ENCODE measurements around the gene SSTR4.

The SSTR4 gene

DNA sequence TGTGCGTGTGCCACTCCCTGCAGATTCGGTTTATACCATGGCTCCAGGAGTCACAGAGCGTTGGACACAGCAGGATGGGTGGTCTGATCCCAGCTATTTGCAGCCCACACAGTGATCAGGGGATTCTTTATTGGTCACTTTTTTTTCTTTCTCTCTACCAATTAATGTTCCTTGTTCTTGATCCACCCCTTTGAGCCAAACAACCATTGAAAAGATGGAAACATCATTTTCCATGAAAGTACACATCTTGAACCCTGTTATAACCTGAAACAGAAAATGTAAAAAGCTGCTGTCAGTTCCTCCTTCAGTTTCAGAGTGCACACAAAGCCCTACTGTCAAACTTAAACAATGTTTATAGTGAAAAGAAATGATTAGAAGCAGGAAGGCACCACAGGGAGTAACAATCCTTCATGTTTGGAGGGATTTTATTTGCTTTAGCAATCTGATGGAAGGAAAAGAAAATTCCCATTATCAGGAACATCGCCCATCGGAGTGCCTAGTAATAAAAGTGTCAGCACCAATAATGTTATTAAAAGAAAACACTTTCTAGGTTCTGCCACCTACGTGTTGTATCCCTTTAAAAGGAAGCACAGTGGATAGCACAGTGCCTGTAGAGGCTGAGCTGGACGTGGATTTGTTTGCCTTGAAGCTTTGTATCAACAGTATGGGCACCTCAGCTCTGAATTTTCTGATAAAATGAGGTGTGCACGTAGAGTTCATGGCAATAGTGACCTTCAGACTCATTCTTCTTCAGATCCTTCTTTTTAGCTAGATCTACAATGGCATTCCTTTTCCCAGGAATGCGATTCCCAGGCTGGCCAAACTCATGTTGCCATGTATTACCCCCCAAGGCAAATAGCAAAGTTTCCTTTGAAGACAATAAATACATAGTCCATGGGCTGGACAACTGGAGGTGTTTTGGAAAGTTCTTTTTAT, 30.4 kb downstream of the SSTR4 start:
- TF ChIP-seq, protein P1, sequence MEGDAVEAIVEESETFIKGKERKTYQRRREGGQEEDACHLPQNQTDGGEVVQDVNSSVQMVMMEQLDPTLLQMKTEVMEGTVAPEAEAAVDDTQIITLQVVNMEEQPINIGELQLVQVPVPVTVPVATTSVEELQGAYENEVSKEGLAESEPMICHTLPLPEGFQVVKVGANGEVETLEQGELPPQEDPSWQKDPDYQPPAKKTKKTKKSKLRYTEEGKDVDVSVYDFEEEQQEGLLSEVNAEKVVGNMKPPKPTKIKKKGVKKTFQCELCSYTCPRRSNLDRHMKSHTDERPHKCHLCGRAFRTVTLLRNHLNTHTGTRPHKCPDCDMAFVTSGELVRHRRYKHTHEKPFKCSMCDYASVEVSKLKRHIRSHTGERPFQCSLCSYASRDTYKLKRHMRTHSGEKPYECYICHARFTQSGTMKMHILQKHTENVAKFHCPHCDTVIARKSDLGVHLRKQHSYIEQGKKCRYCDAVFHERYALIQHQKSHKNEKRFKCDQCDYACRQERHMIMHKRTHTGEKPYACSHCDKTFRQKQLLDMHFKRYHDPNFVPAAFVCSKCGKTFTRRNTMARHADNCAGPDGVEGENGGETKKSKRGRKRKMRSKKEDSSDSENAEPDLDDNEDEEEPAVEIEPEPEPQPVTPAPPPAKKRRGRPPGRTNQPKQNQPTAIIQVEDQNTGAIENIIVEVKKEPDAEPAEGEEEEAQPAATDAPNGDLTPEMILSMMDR (IDR thresholded peaks at IDR 0.05; ENCODE audit: low read depth, low read length), result no peak
- no peak overlapping the region for H3K4me3 ChIP-seq (ENCODE audit: low read depth, low read length)

GRCh38 chr20:23066772-23067171, 31.7 kb downstream of the SSTR4 start:
- H3K4me3 ChIP-seq (ENCODE audit: low read depth, low read length), result no peak overlapping the region
- TF ChIP-seq, protein P1 (IDR thresholded peaks at IDR 0.05; ENCODE audit: low read depth, low read length), result no peak

DNA sequence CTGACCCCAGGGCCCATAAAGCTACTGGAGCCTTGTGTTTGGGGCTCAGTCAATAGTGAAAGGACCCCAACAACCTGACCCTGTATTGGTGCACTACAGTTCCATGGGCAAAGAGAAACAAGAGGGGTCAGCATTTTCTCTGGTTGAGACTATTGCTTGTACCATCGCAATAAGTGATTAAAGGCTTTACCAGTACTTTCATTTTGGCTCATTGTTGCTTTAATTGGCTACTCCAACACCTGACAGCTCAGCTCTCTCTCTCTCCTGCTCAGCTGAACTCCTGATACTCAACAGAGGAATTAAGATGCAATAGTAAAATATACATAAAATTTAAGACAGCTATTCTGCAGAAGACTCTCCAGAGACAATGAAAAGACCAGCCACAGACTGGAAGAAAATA, 33.2 kb downstream of the SSTR4 start:
- no peak overlapping the region for H3K4me3 ChIP-seq (ENCODE audit: low read depth, low read length)

GRCh38 chr20:23069108-23069507, 34.0 kb downstream of the SSTR4 start:
- TF ChIP-seq, protein P1 (IDR thresholded peaks at IDR 0.05; ENCODE audit: low read depth, low read length), result no peak
- H3K4me3 ChIP-seq (ENCODE audit: low read depth, low read length), result no peak overlapping the region

More for the DNA sequence above, 33.2 kb downstream of the SSTR4 start:
- TF ChIP-seq, protein P1 (IDR thresholded peaks at IDR 0.05; ENCODE audit: low read depth, low read length), result no peak

- TF ChIP-seq, protein P1 (IDR thresholded peaks at IDR 0.05; ENCODE audit: low read depth, low read length), result no peak
Measured at GRCh38 chr20:23071398-23071797, 36.3 kb downstream of the SSTR4 start.

GRCh38 chr20:23071996-23072395, 36.9 kb downstream of the SSTR4 start:
- no peak overlapping the region for H3K4me3 ChIP-seq (ENCODE audit: low read depth, low read length)
- TF ChIP-seq, protein P1 (IDR thresholded peaks at IDR 0.05; ENCODE audit: low read depth, low read length), result no peak

More at GRCh38 chr20:23071398-23071797, 36.3 kb downstream of the SSTR4 start:
- no peak overlapping the region for H3K4me3 ChIP-seq (ENCODE audit: low read depth, low read length)

- TF ChIP-seq, protein P1 (IDR thresholded peaks at IDR 0.05; ENCODE audit: low read depth, low read length), result no peak
Measured at GRCh38 chr20:23072892-23073586, 37.9 kb downstream of the SSTR4 start.

More at GRCh38 chr20:23072892-23073586, 37.9 kb downstream of the SSTR4 start:
- H3K4me3 ChIP-seq (ENCODE audit: low read depth, low read length), result no peak overlapping the region

Data from WI38 (cell line).